Thoracic aorta endothelial cell (primary cell): ENCODE results near the gene CBR1. TPM values are rescaled to one million over a fixed set of nuclear protein-coding genes. Genes with fewer than 3 reads are reported as not detected.

Source experiments
- small RNA-seq: library from RNA; depleted of rRNA; stranded (forward); fragments of <200 nt; gene quantifications from one replicate; pipeline ENCODE3, GENCODE V24; 2012
- total RNA-seq: library from RNA; depleted of rRNA; stranded (reverse); fragments of >200 nt; gene quantifications from 2 replicates; pipeline ENCODE4 v1.2.3, GENCODE V29; 2012

The CBR1 gene
- 71.8 and 73.1 TPM in 2 replicates for total RNA-seq

DNA sequence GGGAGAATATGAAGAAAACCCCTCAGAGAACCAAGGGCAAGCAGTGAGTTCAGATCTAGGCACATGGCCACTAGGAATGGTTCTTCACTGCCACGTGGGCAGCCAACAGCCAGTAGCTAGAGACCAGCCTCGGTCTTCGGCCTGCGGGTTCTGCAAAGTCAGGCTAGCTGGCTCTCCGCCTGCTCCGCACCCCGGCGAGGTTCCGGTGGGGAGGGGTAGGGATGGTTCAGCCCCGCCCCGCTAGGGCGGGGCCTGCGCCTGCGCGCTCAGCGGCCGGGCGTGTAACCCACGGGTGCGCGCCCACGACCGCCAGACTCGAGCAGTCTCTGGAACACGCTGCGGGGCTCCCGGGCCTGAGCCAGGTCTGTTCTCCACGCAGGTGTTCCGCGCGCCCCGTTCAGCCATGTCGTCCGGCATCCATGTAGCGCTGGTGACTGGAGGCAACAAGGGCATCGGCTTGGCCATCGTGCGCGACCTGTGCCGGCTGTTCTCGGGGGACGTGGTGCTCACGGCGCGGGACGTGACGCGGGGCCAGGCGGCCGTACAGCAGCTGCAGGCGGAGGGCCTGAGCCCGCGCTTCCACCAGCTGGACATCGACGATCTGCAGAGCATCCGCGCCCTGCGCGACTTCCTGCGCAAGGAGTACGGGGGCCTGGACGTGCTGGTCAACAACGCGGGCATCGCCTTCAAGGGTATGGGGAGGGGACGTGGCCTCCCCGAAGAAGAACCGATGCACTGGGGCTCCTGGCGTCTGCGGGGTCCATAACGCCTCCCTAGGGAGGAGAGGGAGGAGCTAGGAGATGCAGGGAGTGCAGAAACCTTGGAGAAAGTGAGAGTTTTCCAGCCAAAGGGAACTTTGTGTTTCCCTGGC, at the start of gene CBR1:
TSS of gene CBR1 (plus strand) at position 312 of the 871 bp plus-strand sequence. CDS start at position 404, 92 bp downstream.

DNA sequence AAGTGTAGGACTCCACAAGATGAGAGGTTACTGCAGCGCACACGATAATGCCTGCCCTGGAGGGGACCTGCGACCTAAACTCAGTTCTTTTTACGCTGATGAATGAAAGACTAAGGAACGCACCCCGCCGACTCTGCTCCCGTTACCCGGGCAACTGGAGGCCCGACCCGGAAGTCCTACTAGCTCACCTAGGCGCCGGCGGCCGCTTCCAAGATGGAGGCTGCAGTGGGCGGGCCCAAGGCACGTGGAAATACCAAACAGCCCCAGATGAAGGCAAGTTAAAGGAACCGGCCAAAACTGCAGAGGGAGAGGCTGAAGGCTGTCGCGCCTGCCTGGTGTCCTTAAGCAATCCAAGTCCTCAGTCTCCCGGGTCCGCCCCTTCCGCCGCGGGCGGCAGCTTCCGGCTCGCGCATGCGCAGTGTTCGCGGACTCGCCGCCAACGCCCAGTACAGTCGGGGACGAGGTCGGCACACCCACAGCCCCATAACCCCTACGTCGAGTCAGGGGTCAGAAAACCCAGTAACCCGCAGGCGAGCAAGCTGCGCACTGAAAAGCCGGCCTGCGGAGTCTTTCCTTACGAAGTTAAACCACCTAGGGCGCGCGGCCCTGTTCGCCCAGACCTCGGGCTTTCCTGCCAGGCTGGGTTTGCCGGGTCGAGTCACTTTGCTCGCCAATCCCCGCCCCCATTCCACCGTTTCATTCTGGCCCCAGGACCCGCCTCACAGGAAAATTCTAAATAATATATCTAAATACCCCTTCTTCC, 9.5 kb upstream of the CBR1 start, which contains the start of gene SETD4:
TSS of gene SETD4 (minus strand) at position 368 of the 763 bp plus-strand sequence. CDS start 1,638 bp downstream, outside the sequence.

Small RNA genes within 50 kb of the gene (small RNA-seq; reads per million reads assigned to genes)
- gene RNU6-992P: not detected

Other genes with a start within 250 kb of the CBR1 start
- gene SETD4, start 9.5 kb upstream of the CBR1 start, total RNA-seq: 18.4 and 22.5 TPM in 2 replicates
- 14.5 and 19.2 TPM in 2 replicates for gene CBR3, start 65.1 kb downstream of the CBR1 start, total RNA-seq
- gene DOP1B, start 86.8 kb downstream of the CBR1 start, total RNA-seq: 12.2 and 15.4 TPM in 2 replicates